SK-N-SH treated with all-trans-retinoic acid at 6 μM for 48 hours (cell line): ENCODE results near the gene WNK2.
"Not testable (repeated sequence)": the region's sequence is repeated elsewhere in the genome, so short reads cannot be mapped to it uniquely, and the experiment has no call there.

Experiments used
- ATAC-seq: fragments of 200-7000 bp; cut with Tn5 transposase; 3 replicates; pipeline ENCODE4 v1.9.1; 2020; ENCODE audit warnings: mild to moderate bottlenecking, moderate library complexity
- ARNTL ChIP-seq: fragments of 450-650 bp; formaldehyde crosslinking; IDR thresholded peaks from 2 replicates; pipeline ENCODE4 v1.5.0; 2020; ENCODE audit warnings: low read depth, mild to moderate bottlenecking, moderate library complexity, borderline replicate concordance
- BACH2 ChIP-seq: fragments of 250-450 bp; sonication (Bioruptor Pico); IDR thresholded peaks from 2 replicates; pipeline ENCODE4 v1.9.0; 2021; ENCODE audit warnings: mild to moderate bottlenecking, borderline replicate concordance
- CSDC2 ChIP-seq: fragments of 250-450 bp; sonication (Bioruptor Pico); IDR thresholded peaks from 2 replicates; pipeline ENCODE4 v1.5.0; 2020; ENCODE audit warnings: mild to moderate bottlenecking, moderate library complexity
- ESRRG ChIP-seq: fragments of 250-450 bp; sonication (Bioruptor Pico); IDR thresholded peaks from 2 replicates; pipeline ENCODE4 v1.6.1; 2021; ENCODE audit warnings: mild to moderate bottlenecking
- GLIS3 ChIP-seq: fragments of 250-450 bp; sonication (Bioruptor Pico); IDR thresholded peaks from 2 replicates; pipeline ENCODE4 v1.5.0; 2020; ENCODE audit warnings: mild to moderate bottlenecking, moderate library complexity
- PPARA ChIP-seq: fragments of 250-450 bp; sonication (Bioruptor Pico); IDR thresholded peaks from 2 replicates; pipeline ENCODE4 v1.5.0; 2020; ENCODE audit warnings: mild to moderate bottlenecking, borderline replicate concordance
- SNAI2 ChIP-seq: fragments of 250-450 bp; sonication (Bioruptor Pico); IDR thresholded peaks from 2 replicates; pipeline ENCODE4 v1.5.0; 2020; ENCODE audit warnings: mild to moderate bottlenecking, moderate library complexity
- TCF4 ChIP-seq: fragments of 250-450 bp; sonication (Bioruptor Pico); IDR thresholded peaks from 2 replicates; pipeline ENCODE4 v1.8.0; 2021; ENCODE audit warnings: mild to moderate bottlenecking, moderate library complexity, borderline replicate concordance
- TOX ChIP-seq: fragments of 250-450 bp; sonication (Bioruptor Pico); IDR thresholded peaks from 2 replicates; pipeline ENCODE4 v1.8.0; 2021; ENCODE audit warnings: mild to moderate bottlenecking, moderate library complexity, borderline replicate concordance
- ZFP3 ChIP-seq: fragments of 250-450 bp; sonication (Bioruptor Pico); IDR thresholded peaks from 2 replicates; pipeline ENCODE4 v1.5.0; 2020; ENCODE audit warnings: mild to moderate bottlenecking, moderate library complexity
- ZFP30 ChIP-seq: fragments of 450-650 bp; formaldehyde crosslinking; IDR thresholded peaks from 2 replicates; pipeline ENCODE4 v1.5.0; 2022; ENCODE audit warnings: mild to moderate bottlenecking, moderate library complexity
- ZNF70 ChIP-seq: fragments of 450-650 bp; formaldehyde crosslinking; IDR thresholded peaks from 2 replicates; pipeline ENCODE4 v1.5.0; 2020; ENCODE audit warnings: mild to moderate bottlenecking, moderate library complexity
- TF ChIP-seq, protein P1 (sequence below): fragments of 250-450 bp; sonication (Bioruptor Pico); IDR thresholded peaks from 2 replicates; pipeline ENCODE4 v1.5.1; 2020; ENCODE audit warnings: low read depth, mild to moderate bottlenecking, moderate library complexity
- TF ChIP-seq, protein P2 (sequence below): fragments of 250-450 bp; sonication (Bioruptor Pico); IDR thresholded peaks from 2 replicates; pipeline ENCODE4 v1.8.0; 2020; ENCODE audit warnings: mild to moderate bottlenecking, moderate library complexity, borderline replicate concordance
- TF ChIP-seq, protein P3 (sequence below): fragments of 250-450 bp; sonication (Bioruptor Pico); IDR thresholded peaks from 2 replicates; pipeline ENCODE4 v1.5.0; 2020; ENCODE audit warnings: mild to moderate bottlenecking, moderate library complexity
- TF ChIP-seq, protein P4 (sequence below): fragments of 250-450 bp; sonication (Bioruptor Pico); IDR thresholded peaks from 2 replicates; pipeline ENCODE4 v1.5.1; 2021; ENCODE audit warnings: mild to moderate bottlenecking, moderate library complexity

Gene WNK2

DNA sequence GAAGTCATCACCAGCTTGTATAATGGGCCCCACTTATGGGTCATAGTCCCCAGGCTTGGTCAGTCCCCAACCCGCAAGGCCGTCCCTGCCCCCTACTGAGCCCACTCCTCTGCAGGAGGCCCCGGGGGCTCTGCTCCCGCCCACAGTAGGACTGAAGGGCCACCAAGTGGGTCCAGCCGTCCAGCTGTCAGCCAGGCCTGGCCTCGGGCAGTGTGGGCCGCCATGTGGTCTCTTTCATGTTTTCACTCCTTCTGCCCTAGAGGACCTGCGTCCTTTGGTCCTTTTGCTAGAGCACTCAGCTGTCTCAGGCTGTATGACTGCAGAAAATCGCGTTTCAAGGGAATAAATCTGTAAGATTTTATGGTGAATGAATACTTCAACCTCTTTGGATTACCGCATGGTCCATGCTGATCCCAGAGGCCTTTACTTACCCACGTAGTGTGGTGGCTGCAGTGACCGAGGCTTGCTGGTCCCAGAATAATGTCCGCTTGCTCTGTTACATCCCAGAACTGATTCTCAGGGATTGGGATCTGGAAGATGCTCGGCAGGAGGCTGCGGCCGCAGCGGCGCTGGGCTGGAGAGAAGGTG lies 161.8 kb downstream of the WNK2 start:
- no peak for ATAC-seq
- TF ChIP-seq GLIS3 (no peak), SNAI2 (CRISPR knock-in tag) (no peak), ARNTL (CRISPR knock-in tag) (no peak)
- TF ChIP-seq, protein P1, sequence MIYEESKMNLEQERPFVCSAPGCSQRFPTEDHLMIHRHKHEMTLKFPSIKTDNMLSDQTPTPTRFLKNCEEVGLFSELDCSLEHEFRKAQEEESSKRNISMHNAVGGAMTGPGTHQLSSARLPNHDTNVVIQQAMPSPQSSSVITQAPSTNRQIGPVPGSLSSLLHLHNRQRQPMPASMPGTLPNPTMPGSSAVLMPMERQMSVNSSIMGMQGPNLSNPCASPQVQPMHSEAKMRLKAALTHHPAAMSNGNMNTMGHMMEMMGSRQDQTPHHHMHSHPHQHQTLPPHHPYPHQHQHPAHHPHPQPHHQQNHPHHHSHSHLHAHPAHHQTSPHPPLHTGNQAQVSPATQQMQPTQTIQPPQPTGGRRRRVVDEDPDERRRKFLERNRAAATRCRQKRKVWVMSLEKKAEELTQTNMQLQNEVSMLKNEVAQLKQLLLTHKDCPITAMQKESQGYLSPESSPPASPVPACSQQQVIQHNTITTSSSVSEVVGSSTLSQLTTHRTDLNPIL (CRISPR knock-in tag) = no peak

DNA sequence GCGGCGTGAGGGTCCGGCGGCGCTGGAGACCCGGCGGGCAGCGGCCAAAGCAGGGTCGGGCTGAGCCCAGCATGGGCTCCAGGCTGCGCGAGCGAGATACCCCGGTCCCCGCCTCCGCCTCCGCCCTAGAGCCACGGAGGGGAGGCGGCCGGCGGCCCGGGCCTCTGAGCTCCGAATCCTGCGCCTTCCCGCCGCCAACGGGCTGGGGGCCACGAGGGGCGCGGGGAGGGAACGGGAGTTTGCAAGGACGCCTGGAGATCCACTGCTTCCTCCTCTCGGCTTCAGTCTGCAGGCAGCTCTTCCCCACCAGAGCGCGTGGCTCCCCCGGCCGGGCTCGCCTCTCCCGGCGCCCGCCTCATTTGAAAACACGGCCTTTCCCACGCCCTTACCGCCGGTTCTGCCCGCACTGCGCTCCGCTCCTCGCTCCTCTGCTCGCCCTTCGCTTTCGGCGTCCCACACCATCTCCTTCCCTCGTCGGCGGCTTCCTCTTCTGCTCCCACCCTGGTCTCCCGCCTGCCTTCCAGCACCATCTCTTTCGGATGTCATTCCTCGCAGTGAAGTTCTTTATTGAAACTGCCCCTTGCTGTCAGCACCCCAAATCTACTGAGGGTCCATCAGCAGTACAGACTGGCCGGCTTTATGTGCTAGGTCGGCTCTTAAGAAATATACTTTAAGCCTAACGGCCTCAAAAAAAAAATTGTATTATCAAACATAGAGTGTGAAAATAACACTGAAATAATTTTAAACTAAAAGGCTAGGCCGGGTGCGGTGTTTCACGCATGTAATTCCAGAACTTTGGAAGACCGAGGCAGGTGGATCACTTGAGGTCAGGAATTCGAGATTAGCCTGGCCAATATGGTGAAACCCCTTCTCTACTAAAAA lies 162.5 kb downstream of the WNK2 start:
- ATAC-seq = peak; percentile 53; the same call in 1 of the 3 replicates
- TF ChIP-seq, protein P2, sequence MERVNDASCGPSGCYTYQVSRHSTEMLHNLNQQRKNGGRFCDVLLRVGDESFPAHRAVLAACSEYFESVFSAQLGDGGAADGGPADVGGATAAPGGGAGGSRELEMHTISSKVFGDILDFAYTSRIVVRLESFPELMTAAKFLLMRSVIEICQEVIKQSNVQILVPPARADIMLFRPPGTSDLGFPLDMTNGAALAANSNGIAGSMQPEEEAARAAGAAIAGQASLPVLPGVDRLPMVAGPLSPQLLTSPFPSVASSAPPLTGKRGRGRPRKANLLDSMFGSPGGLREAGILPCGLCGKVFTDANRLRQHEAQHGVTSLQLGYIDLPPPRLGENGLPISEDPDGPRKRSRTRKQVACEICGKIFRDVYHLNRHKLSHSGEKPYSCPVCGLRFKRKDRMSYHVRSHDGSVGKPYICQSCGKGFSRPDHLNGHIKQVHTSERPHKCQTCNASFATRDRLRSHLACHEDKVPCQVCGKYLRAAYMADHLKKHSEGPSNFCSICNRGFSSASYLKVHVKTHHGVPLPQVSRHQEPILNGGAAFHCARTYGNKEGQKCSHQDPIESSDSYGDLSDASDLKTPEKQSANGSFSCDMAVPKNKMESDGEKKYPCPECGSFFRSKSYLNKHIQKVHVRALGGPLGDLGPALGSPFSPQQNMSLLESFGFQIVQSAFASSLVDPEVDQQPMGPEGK (CRISPR knock-in tag) = no peak
- TF ChIP-seq ESRRG (CRISPR knock-in tag) = no peak
- no peak for TF ChIP-seq CSDC2 (CRISPR knock-in tag)
- TF ChIP-seq, protein P3, sequence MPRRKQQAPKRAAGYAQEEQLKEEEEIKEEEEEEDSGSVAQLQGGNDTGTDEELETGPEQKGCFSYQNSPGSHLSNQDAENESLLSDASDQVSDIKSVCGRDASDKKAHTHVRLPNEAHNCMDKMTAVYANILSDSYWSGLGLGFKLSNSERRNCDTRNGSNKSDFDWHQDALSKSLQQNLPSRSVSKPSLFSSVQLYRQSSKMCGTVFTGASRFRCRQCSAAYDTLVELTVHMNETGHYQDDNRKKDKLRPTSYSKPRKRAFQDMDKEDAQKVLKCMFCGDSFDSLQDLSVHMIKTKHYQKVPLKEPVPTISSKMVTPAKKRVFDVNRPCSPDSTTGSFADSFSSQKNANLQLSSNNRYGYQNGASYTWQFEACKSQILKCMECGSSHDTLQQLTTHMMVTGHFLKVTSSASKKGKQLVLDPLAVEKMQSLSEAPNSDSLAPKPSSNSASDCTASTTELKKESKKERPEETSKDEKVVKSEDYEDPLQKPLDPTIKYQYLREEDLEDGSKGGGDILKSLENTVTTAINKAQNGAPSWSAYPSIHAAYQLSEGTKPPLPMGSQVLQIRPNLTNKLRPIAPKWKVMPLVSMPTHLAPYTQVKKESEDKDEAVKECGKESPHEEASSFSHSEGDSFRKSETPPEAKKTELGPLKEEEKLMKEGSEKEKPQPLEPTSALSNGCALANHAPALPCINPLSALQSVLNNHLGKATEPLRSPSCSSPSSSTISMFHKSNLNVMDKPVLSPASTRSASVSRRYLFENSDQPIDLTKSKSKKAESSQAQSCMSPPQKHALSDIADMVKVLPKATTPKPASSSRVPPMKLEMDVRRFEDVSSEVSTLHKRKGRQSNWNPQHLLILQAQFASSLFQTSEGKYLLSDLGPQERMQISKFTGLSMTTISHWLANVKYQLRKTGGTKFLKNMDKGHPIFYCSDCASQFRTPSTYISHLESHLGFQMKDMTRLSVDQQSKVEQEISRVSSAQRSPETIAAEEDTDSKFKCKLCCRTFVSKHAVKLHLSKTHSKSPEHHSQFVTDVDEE (CRISPR knock-in tag) = no peak
- no peak for TF ChIP-seq SNAI2 (CRISPR knock-in tag)
- TF ChIP-seq BACH2 (CRISPR knock-in tag) = no peak
- TF ChIP-seq, protein P4, sequence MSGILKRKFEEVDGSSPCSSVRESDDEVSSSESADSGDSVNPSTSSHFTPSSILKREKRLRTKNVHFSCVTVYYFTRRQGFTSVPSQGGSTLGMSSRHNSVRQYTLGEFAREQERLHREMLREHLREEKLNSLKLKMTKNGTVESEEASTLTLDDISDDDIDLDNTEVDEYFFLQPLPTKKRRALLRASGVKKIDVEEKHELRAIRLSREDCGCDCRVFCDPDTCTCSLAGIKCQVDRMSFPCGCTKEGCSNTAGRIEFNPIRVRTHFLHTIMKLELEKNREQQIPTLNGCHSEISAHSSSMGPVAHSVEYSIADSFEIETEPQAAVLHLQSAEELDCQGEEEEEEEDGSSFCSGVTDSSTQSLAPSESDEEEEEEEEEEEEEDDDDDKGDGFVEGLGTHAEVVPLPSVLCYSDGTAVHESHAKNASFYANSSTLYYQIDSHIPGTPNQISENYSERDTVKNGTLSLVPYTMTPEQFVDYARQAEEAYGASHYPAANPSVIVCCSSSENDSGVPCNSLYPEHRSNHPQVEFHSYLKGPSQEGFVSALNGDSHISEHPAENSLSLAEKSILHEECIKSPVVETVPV = no peak
- TF ChIP-seq ZFP3 (CRISPR knock-in tag) = no peak
- TF ChIP-seq ARNTL (CRISPR knock-in tag) = no peak
- TF ChIP-seq PPARA = no peak
- TF ChIP-seq TCF4 = no peak
- no peak for TF ChIP-seq ZFP30 (CRISPR knock-in tag)
- no peak for TF ChIP-seq ZNF70 (CRISPR knock-in tag)
- no peak for TF ChIP-seq TOX (CRISPR knock-in tag)

DNA sequence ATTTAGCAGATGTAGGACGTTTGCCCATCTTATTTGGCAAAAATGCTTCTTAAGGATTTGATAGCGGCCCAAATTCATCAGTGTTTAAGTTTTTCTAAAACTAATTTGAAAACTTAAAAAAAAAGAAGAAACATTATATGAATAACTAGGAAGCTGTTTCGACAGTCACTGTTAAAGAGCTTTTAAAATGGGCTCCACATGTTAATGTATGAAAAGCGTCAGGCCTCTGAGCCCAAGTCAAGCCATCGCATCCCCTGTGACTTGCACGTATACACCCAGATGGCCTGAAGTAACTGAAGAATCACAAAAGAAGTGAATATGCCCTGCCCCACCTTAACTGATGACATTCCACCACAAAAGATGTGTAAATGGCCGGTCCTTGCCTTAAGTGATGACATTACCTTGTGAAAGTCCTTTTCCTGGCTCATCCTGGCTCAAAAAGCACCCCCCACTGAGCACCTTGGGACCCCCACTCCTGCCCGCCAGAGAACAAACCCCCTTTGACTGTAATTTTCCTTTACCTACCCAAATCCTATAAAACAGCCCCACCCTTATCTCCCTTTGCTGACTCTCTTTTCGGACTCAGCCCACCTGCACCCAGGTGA lies 163.5 kb downstream of the WNK2 start:
- not testable (repeated sequence) for ATAC-seq

DNA sequence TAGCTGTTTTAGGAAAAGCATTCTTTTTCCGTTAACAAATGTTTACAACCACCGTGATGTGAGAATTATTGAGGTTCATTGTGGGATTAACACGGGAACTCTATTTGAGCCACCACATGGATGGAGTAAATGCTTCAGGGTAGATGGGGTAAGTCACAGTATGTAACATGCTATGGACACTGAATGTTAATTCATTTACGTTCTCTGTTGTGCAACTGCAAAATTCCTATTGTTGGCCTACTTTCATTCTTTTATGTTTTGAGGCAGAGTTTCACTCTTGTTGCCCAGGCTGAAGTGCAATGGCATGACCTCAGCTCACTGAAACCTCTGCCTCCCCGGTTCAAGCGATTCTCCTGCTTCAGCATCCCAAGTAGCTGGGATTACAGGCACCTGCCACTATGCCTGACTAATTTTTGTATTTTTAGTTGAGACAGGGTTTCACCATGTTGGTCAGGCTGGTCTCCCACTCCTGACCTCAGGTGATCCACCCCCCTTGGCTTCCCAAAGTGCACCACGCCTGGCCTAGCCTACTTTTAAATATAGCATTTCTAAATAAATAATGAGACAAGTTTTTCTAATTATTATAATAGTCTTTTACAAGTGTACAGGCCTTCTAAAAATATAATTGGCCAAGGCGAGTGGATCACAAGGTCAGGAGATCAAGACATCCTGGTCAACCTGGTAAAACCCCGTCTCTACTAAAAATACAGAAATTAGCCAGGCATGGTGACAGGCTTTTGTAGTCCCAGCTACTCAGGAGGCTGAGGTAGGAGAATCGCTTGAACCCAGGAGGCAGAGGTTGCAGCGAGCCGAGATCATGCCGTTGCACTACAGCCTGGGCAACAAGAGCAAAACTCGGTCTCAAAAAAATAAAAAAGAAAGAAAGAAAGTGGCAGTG lies 169.7 kb downstream of the WNK2 start:
- ATAC-seq = not testable (repeated sequence)
